Upper lobe of left lung (tissue), 6 donors: Measurements from ENCODE around the gene SLC24A5. TPM values are rescaled to one million over a fixed set of nuclear protein-coding genes. Genes with fewer than 3 reads are reported as not detected.

Source experiments
- ATAC-seq, 2 donors: fragments of 200-7000 bp; cut with Tn5 transposase; one replicate each; pipeline ENCODE4 v1.9.1; 2022; ENCODE audit warnings: mild to moderate bottlenecking in 2 of 2, moderate library complexity in 2 of 2; ENCODE audit not compliant: low FRiP score in 2 of 2
- DNase-seq, 2 donors: peaks; one replicate each; pipeline ENCODE4 v3.0.0-alpha.2; 2019 to 2020
- H3K27ac ChIP-seq, 4 donors: fragments of 200-600 bp; sonication (generic); one replicate each; pipeline ENCODE4 v1.5.1; 2016 to 2019
- H3K27me3 ChIP-seq, 4 donors: fragments of 200-600 bp; sonication (generic); one replicate each; pipeline ENCODE4 v1.5.1; 2017 to 2019
- H3K36me3 ChIP-seq, 4 donors: fragments of 200-600 bp; sonication (generic); one replicate each; pipeline ENCODE4 v1.5.1; 2016 to 2019
- H3K4me1 ChIP-seq, 4 donors: fragments of 200-600 bp; sonication (generic); one replicate each; pipeline ENCODE4 v1.5.1; 2018 to 2019
- H3K4me3 ChIP-seq, 4 donors: fragments of 200-600 bp; sonication (generic); one replicate each; pipeline ENCODE4 v1.5.1; 2017 to 2019; ENCODE audit warnings: mild to moderate bottlenecking in 2 of 4, moderate library complexity in 1 of 4
- H3K9me3 ChIP-seq, 4 donors: fragments of 200-600 bp; sonication (generic); one replicate each; pipeline ENCODE4 v1.5.1; 2018 to 2019
- EP300 ChIP-seq, 4 donors: sonication (generic); formaldehyde crosslinking; IDR thresholded peaks; one replicate each; pipeline ENCODE4 v1.5.1; 2017; ENCODE audit warnings: antibody characterized with exemption in 4 of 4, control low read depth in 2 of 4
- POLR2A ChIP-seq, 4 donors: fragments of 450-650 bp; IDR thresholded peaks; one replicate each; pipeline ENCODE4 v1.5.1; 2016 to 2017; ENCODE audit warnings: antibody characterized with exemption in 4 of 4, mild to moderate bottlenecking in 2 of 4
- POLR2AphosphoS5 ChIP-seq, 2 donors: sonication (generic); formaldehyde crosslinking; IDR thresholded peaks; one replicate each; pipeline ENCODE4 v1.5.1; 2017; ENCODE audit warnings: antibody characterized with exemption in 2 of 2
- WGBS, 2 donors: methylation state at CpG; one replicate each; pipeline ENCODE4 v1.1.5; 2017 to 2018; 5-methylcytosine and 5-hydroxymethylcytosine counted together
- total RNA-seq, 6 donors: library from RNA; depleted of rRNA in 4 of 6; stranded (reverse); fragments of >200 nt in 4 of 6; gene quantifications; one replicate each; pipeline versions ENCODE4 v1.1.0 to v1.2.1, GENCODE V29; 2016 to 2021
- TF ChIP-seq, protein P1 (sequence below), 6 experiments: fragments of 450-650 bp in 4 of 6; fragments of 200-600 bp in 2 of 6; sonication (generic) in 2 of 6; IDR thresholded peaks; one replicate each; pipeline ENCODE4 v1.5.1; 2016 to 2019; ENCODE audit warnings: antibody characterized with exemption in 6 of 6
- donor health status: DM: no; HTN: no; CAD: no; lungs with moderate emphysema.
- donor health status: DM: no; HTN: yes; CAD: no; lungs with severe emphysema.

Gene SLC24A5
- total RNA-seq, 6 donors from 2014 or later: 0.83 TPM; not detected in 5

- TF ChIP-seq, protein P1, sequence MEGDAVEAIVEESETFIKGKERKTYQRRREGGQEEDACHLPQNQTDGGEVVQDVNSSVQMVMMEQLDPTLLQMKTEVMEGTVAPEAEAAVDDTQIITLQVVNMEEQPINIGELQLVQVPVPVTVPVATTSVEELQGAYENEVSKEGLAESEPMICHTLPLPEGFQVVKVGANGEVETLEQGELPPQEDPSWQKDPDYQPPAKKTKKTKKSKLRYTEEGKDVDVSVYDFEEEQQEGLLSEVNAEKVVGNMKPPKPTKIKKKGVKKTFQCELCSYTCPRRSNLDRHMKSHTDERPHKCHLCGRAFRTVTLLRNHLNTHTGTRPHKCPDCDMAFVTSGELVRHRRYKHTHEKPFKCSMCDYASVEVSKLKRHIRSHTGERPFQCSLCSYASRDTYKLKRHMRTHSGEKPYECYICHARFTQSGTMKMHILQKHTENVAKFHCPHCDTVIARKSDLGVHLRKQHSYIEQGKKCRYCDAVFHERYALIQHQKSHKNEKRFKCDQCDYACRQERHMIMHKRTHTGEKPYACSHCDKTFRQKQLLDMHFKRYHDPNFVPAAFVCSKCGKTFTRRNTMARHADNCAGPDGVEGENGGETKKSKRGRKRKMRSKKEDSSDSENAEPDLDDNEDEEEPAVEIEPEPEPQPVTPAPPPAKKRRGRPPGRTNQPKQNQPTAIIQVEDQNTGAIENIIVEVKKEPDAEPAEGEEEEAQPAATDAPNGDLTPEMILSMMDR (IDR thresholded peaks at IDR 0.05): no peak
- TF ChIP-seq EP300 (IDR thresholded peaks at IDR 0.05) (no peak), POLR2AphosphoS5 (IDR thresholded peaks at IDR 0.05) (no peak), POLR2A (IDR thresholded peaks at IDR 0.05) (no peak)
- no peaks in the 10 kb centered on the region for H3K27me3 ChIP-seq
- ATAC-seq: no peak
- 55 to 58% methylated on average over 2 of the region's 2 CpGs for WGBS, 2 donors
- no peaks in the 10 kb centered on the region for H3K36me3 ChIP-seq
- H3K9me3 ChIP-seq: no peaks in the 10 kb centered on the region
- H3K4me1 ChIP-seq: no peaks in the 10 kb centered on the region
- no peak overlapping the region for H3K4me3 ChIP-seq
- no peak for DNase-seq
- no peak overlapping the region for H3K27ac ChIP-seq
Observed at GRCh38 chr15:48105936-48106335, 14.9 kb upstream of the SLC24A5 start.

- Histone ChIP-seq H3K27me3 (no peaks in the 10 kb centered on the region), H3K9me3 (no peaks in the 10 kb centered on the region), H3K4me1 (no peaks in the 10 kb centered on the region), H3K27ac (no peak overlapping the region), H3K4me3 (no peak overlapping the region), H3K36me3 (no peaks in the 10 kb centered on the region)
- DNase-seq (no peak), ATAC-seq (no peak)
- TF ChIP-seq POLR2A (IDR thresholded peaks at IDR 0.05) (no peak), POLR2AphosphoS5 (IDR thresholded peaks at IDR 0.05) (no peak), EP300 (IDR thresholded peaks at IDR 0.05) (no peak)
- TF ChIP-seq, protein P1 (IDR thresholded peaks at IDR 0.05): no peak
- 94% methylated on average over 4 of the region's 4 CpGs for WGBS, 2 donors
Observed at GRCh38 chr15:48109212-48109611, 11.6 kb upstream of the SLC24A5 start.

DNA sequence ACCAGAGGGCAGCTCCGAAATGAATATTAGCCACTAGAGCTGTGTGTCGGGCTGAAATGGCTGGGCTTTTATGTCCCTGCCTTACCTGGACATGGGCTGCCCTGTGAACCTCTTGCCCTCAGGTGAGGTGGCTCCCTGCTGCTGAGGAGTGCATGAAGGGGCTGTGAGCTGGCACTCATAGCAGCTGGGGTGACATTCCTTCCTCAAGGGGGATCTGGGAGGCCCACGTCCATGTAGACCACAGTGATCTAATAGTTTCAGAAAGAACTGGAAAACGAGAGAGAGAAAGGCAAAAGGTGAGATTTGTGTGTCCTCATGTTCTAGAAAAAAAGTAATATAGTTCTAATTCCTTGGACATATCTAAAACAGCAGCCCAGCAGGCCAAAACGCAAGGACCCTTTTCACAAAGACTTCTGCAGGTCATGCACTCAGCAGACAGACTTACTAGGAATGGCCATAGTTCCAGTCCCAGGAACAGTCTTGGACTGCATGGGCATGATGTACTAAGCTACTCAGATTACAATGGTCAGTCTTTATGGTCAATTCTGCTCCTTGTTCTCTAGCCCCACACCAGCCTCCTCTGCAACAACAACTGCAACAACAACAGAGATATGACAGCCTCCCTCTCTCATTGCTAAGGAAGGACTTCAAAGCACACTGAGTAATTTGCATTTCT, 10.8 kb upstream of the SLC24A5 start:
- Histone ChIP-seq H3K4me3 (no peak overlapping the region), H3K9me3 (no peaks in the 10 kb centered on the region), H3K4me1 (no peaks in the 10 kb centered on the region), H3K36me3 (no peaks in the 10 kb centered on the region), H3K27ac (no peak overlapping the region), H3K27me3 (no peaks in the 10 kb centered on the region)
- WGBS, 2 donors: 69 to 72% methylated on average over 5 of the region's 5 CpGs
- TF ChIP-seq EP300 (IDR thresholded peaks at IDR 0.05) (no peak), POLR2AphosphoS5 (IDR thresholded peaks at IDR 0.05) (no peak), POLR2A (IDR thresholded peaks at IDR 0.05) (no peak)
- TF ChIP-seq, protein P1 (IDR thresholded peaks at IDR 0.05): no peak
- no peak for DNase-seq
- ATAC-seq: no peak

GRCh38 chr15:48112242-48112641, 8.5 kb upstream of the SLC24A5 start:
- no peak overlapping the region for H3K4me3 ChIP-seq
- H3K9me3 ChIP-seq: no peaks in the 10 kb centered on the region
- WGBS, 2 donors: 36 to 42% methylated on average over 6 of the region's 6 CpGs
- H3K27ac ChIP-seq: no peak overlapping the region
- no peak for DNase-seq
- no peaks in the 10 kb centered on the region for H3K4me1 ChIP-seq
- no peaks in the 10 kb centered on the region for H3K36me3 ChIP-seq
- no peaks in the 10 kb centered on the region for H3K27me3 ChIP-seq
- ATAC-seq: no peak
- TF ChIP-seq EP300 (IDR thresholded peaks at IDR 0.05) (no peak), POLR2A (IDR thresholded peaks at IDR 0.05) (no peak), POLR2AphosphoS5 (IDR thresholded peaks at IDR 0.05) (no peak)
- TF ChIP-seq, protein P1 (IDR thresholded peaks at IDR 0.05): no peak

DNA sequence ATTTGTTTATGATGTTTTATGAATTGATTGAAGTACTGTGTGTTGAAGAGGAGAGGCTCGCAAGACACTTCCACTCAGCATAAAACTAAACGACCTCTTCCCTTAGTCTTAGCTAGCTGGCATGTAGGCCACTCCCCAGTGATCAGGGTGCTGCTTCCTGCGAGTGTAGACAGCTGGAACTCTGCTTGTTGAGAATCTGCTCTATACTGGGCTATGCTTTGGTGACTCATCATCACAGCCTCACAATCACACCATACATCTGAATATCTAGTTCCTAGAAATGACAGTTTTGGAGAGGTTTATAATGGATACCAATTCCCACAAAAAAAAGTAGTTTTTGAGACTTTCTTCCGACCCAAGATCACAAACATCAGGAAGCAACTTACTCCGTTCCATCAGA, 1.5 kb upstream of the SLC24A5 start:
- no peaks in the 10 kb centered on the region for H3K4me1 ChIP-seq
- TF ChIP-seq POLR2AphosphoS5 (IDR thresholded peaks at IDR 0.05) (no peak), POLR2A (IDR thresholded peaks at IDR 0.05) (no peak), EP300 (IDR thresholded peaks at IDR 0.05) (no peak)
- TF ChIP-seq, protein P1 (IDR thresholded peaks at IDR 0.05): no peak
- no peak overlapping the region for H3K4me3 ChIP-seq
- H3K27ac ChIP-seq: no peak overlapping the region
- no peaks in the 10 kb centered on the region for H3K36me3 ChIP-seq
- H3K27me3 ChIP-seq: no peaks in the 10 kb centered on the region
- no peaks in the 10 kb centered on the region for H3K9me3 ChIP-seq
- DNase-seq (no peak), ATAC-seq (no peak)
- 66 to 67% methylated on average over 5 of the region's 5 CpGs for WGBS, 2 donors
